HepG2 (cell line): ENCODE results near the gene RGS6. TPM values are rescaled to one million over a fixed set of nuclear protein-coding genes. Genes with fewer than 3 reads are reported as not detected.

Source experiments
- ATAC-seq: fragments of 200-7000 bp; cut with Tn5 transposase; 3 replicates; pipeline ENCODE4 v1.9.1; 2020; ENCODE audit warnings: mild to moderate bottlenecking, moderate library complexity
- BruUV-seq: library from RNA; stranded (reverse); fragments of 400-500 nt; replicated peaks from 2 replicates; lab custom pipeline; 2021; lab: Mats Ljungman, UMichigan
- CTCF ChIA-PET: fragments of 300-600 bp; formaldehyde crosslinking; extraction: SDS; loops from one replicate; lab custom pipeline; 2021; ENCODE audit warnings: low total read pairs, inconsistent platforms, low intra/inter-chr PET ratio; lab: Yijun Ruan, JAX
- POLR2A ChIA-PET: fragments of 350-600 bp; sonication (Branson Sonifier 250); formaldehyde crosslinking; loops from one replicate; lab custom pipeline; 2020; ENCODE audit warnings: antibody characterized with exemption, inconsistent platforms; lab: Yijun Ruan, JAX
- DNase-seq: peaks from one replicate; pipeline ENCODE4 v3.0.0-alpha.2; 2015; ENCODE audit warnings: low spot score
- FAIRE-seq: peaks from 3 replicates; lab custom pipeline; 2011; peaks lifted over from hg19 to GRCh38; lab: Jason Lieb, UNC
- H2AFZ ChIP-seq: one replicate; pipeline ENCODE4 v1.6.1; 2011; ENCODE audit warnings: low read length, inconsistent platforms
- H3K27ac ChIP-seq: fragments of 300-600 bp; 3 replicates; pipeline ENCODE4 v1.8.0; 2011; ENCODE audit warnings: mixed run types, mild to moderate bottlenecking, mixed read lengths, low read length, inconsistent platforms; ENCODE audit not compliant: insufficient read depth; ENCODE audit errors: extremely low read length
- H3K27me3 ChIP-seq, 2 experiments: fragments of 200-600 bp in 1 of 2; 2 replicates in 1 of 2; 3 replicates in 1 of 2; pipeline versions ENCODE4 v1.6.0 to v1.8.0; 2011; ENCODE audit warnings: low read length in 2 of 2, mild to moderate bottlenecking in 2 of 2, moderate library complexity in 2 of 2, inconsistent platforms in 1 of 2; ENCODE audit not compliant: insufficient read depth in 2 of 2, control insufficient read depth in 1 of 2
- H3K36me3 ChIP-seq, 2 experiments: fragments of 200-600 bp in 1 of 2; replicated peaks in 1 of 2; 2 replicates in 1 of 2; 3 replicates in 1 of 2; pipeline versions ENCODE4 v1.5.1 to v1.8.0; 2011; ENCODE audit warnings: low read length in 2 of 2, inconsistent platforms in 1 of 2; ENCODE audit not compliant: insufficient read depth in 2 of 2, control insufficient read depth in 1 of 2
- H3K4me1 ChIP-seq: 2 replicates; pipeline ENCODE4 v1.5.1; 2012; ENCODE audit warnings: low read length, inconsistent platforms; ENCODE audit not compliant: insufficient read depth
- H3K4me2 ChIP-seq: 2 replicates; pipeline ENCODE4 v1.6.0; 2011; ENCODE audit warnings: low read depth, low read length, inconsistent platforms
- H3K4me3 ChIP-seq, 3 experiments: fragments of 200-600 bp in 1 of 3; sonication (generic), shearing (Covaris generic) in 1 of 3; replicated peaks in 1 of 3; 2 replicates each; pipeline ENCODE4 v1.5.1; 2011 to 2016; ENCODE audit warnings: low read length in 3 of 3, inconsistent platforms in 2 of 3, low read depth in 2 of 3, mild to moderate bottlenecking in 2 of 3, control low read depth in 1 of 3, mixed read lengths in 1 of 3; ENCODE audit not compliant: insufficient read depth in 1 of 3
- H3K79me2 ChIP-seq: one replicate; pipeline ENCODE4 v1.6.1; 2011; ENCODE audit warnings: low read length, inconsistent platforms; ENCODE audit not compliant: insufficient read depth
- H3K9ac ChIP-seq: 2 replicates; pipeline ENCODE4 v1.6.0; 2011; ENCODE audit warnings: mild to moderate bottlenecking, low read depth, low read length, inconsistent platforms; ENCODE audit not compliant: insufficient read depth
- H3K9me3 ChIP-seq: 2 replicates; pipeline ENCODE4 v1.5.1; 2012; ENCODE audit warnings: mild to moderate bottlenecking, low read length
- H4K20me1 ChIP-seq: 2 replicates; pipeline ENCODE4 v1.6.0; 2011; ENCODE audit warnings: inconsistent platforms, mild to moderate bottlenecking, low read length, moderate library complexity; ENCODE audit not compliant: insufficient read depth
- AHR ChIP-seq: IDR thresholded peaks from 2 replicates; pipeline ENCODE4 v1.6.1; 2018; ENCODE audit warnings: missing genetic modification reagents, missing compliant biosample characterization
- ARNT ChIP-seq: fragments of 450-650 bp; IDR thresholded peaks from 2 replicates; pipeline ENCODE4 v1.6.1; 2017
- CEBPZ ChIP-seq: IDR thresholded peaks from 2 replicates; pipeline ENCODE4 v1.6.1; 2012; ENCODE audit warnings: low read length, improper control_type of control experiment
- CHD2 ChIP-seq: IDR thresholded peaks from 2 replicates; pipeline ENCODE4 v1.6.1; 2011; ENCODE audit warnings: low read depth, low read length, improper control_type of control experiment
- ETV6 ChIP-seq: sonication (generic); formaldehyde crosslinking; conservative IDR thresholded peaks from 2 replicates; pipeline ENCODE4 v1.4.0; 2020; ENCODE audit warnings: missing genetic modification reagents
- MED13 ChIP-seq: sonication (generic); formaldehyde crosslinking; IDR thresholded peaks from 2 replicates; pipeline ENCODE4 v1.5.0; 2020; ENCODE audit warnings: missing genetic modification reagents
- ZBTB10 ChIP-seq: sonication (generic); formaldehyde crosslinking; IDR thresholded peaks from 2 replicates; pipeline ENCODE4 v1.4.0; 2020; ENCODE audit warnings: missing genetic modification reagents, borderline replicate concordance
- ZFP36L2 ChIP-seq: sonication (generic); formaldehyde crosslinking; IDR thresholded peaks from 2 replicates; pipeline ENCODE4 v1.4.0; 2020; ENCODE audit warnings: missing genetic modification reagents
- ZMAT3 ChIP-seq: sonication (generic); formaldehyde crosslinking; conservative IDR thresholded peaks from 2 replicates; pipeline ENCODE4 v1.7.0; 2021; ENCODE audit warnings: missing genetic modification reagents
- ZNF20 ChIP-seq: sonication (generic); formaldehyde crosslinking; IDR thresholded peaks from 2 replicates; pipeline ENCODE4 v1.4.0; 2020; ENCODE audit warnings: mild to moderate bottlenecking, moderate library complexity, missing genetic modification reagents
- ZNF350 ChIP-seq: sonication (generic); formaldehyde crosslinking; IDR thresholded peaks from 2 replicates; pipeline ENCODE4 v1.4.0; 2020; ENCODE audit warnings: mild to moderate bottlenecking, low read depth, missing genetic modification reagents, borderline replicate concordance
- ZNF549 ChIP-seq: sonication (generic); formaldehyde crosslinking; IDR thresholded peaks from 2 replicates; pipeline ENCODE4 v1.5.0; 2020; ENCODE audit warnings: missing genetic modification reagents
- ZSCAN20 ChIP-seq: sonication (generic); formaldehyde crosslinking; IDR thresholded peaks from 2 replicates; pipeline ENCODE4 v1.4.0; 2020; ENCODE audit warnings: missing genetic modification reagents, mild to moderate bottlenecking, borderline replicate concordance
- WGBS: methylation state at CpG from one replicate; pipeline ENCODE4 v1.1.6; 2017; ENCODE audit warnings: low lambda C conversion rate; 5-methylcytosine and 5-hydroxymethylcytosine counted together
- in situ Hi-C: cut with HindIII; loops from 2 replicates; pipeline ENCODE4 v1.10.0; 2017; ENCODE audit warnings: low pct_unique_long_range_greater_than_20kb; ENCODE audit not compliant: extremely low pct_ligation_motif_present
- intact Hi-C: fragments of 100-400 bp; cut with micrococcal nuclease; formaldehyde crosslinking; loops from one replicate; pipeline ENCODE4 v1.10.0; 2022; ENCODE audit not compliant: unreplicated experiment
- polyA plus RNA-seq, 8 experiments: library from polyadenylated mRNA; depleted of rRNA in 3 of 8; stranded (reverse) in 7 of 8; unstranded in 1 of 8; fragments of >200 nt; fragmentation: Illumina TruSeq in 4 of 8; extraction: Trizol in 4 of 8; gene quantifications; 2 replicates each; pipeline versions ENCODE4 v1.2.1 to v1.2.3, GENCODE V29; 2011 to 2016; ENCODE audit warnings: low read depth in 4 of 8, missing spikeins in 1 of 8, mixed read lengths in 1 of 8; ENCODE audit not compliant: insufficient read depth in 1 of 8
- total RNA-seq, 5 experiments: library from RNA; depleted of rRNA; stranded (reverse); fragments of >200 nt; fragmentation: Illumina TruSeq; extraction: Trizol; gene quantifications; 2 replicates each; pipeline ENCODE4 v1.2.3, GENCODE V29; 2016; ENCODE audit warnings: low read depth in 1 of 5

Gene RGS6
- total and polyA plus RNA-seq, 2 of the 13 experiments (the other 11 are each of a cell fraction or from before 2014, with no cell fraction given) = not detected

- peak; percentile 48 for ATAC-seq
- no peak for TF ChIP-seq ZMAT3 (CRISPR knock-in tag)
- TF ChIP-seq CEBPZ = no peak
- TF ChIP-seq ZBTB10 (CRISPR knock-in tag) = no peak
- no peak for TF ChIP-seq ZNF549 (CRISPR knock-in tag)
- TF ChIP-seq AHR (CRISPR knock-in tag) = no peak
- no peak for TF ChIP-seq ARNT
- TF ChIP-seq MED13 (CRISPR knock-in tag) = no peak
- TF ChIP-seq ZSCAN20 (CRISPR knock-in tag) = no peak
- TF ChIP-seq ETV6 (CRISPR knock-in tag) = no peak
- TF ChIP-seq ZNF350 = no peak
- TF ChIP-seq CHD2 = no peak
- no peak for TF ChIP-seq ZFP36L2
- no peak for TF ChIP-seq ZNF20 (CRISPR knock-in tag)
- Histone ChIP-seq H3K27ac (no peak overlapping the region), H3K79me2 (no peaks in the 10 kb centered on the region), H3K9me3 (no peaks in the 10 kb centered on the region), H2AFZ (no peak overlapping the region), H4K20me1 (no peaks in the 10 kb centered on the region), H3K4me1 (no peaks in the 10 kb centered on the region), H3K4me3 (no peak overlapping the region), H3K4me2 (no peak overlapping the region), H3K27me3 (peaks cover 3 to 19% of the 10 kb centered on the region in 2 experiments; a peak in 3 of 5 replicates), H3K9ac (no peak overlapping the region), H3K36me3 (no peaks in the 10 kb centered on the region)
- FAIRE-seq = no peak
- WGBS = 31% methylated on average over 6 of the region's 6 CpGs
- intact Hi-C loops = no loop called here
- in situ Hi-C loops = no loop called here
- POLR2A ChIA-PET = no interaction called here
- no peak for DNase-seq
- CTCF ChIA-PET = no interaction called here
- no TSS peak for BruUV-seq
Measured at GRCh38 chr14:72567226-72567625, 635.0 kb downstream of the RGS6 start.
